Measurements from ENCODE around the gene DNAH1.

DNA sequence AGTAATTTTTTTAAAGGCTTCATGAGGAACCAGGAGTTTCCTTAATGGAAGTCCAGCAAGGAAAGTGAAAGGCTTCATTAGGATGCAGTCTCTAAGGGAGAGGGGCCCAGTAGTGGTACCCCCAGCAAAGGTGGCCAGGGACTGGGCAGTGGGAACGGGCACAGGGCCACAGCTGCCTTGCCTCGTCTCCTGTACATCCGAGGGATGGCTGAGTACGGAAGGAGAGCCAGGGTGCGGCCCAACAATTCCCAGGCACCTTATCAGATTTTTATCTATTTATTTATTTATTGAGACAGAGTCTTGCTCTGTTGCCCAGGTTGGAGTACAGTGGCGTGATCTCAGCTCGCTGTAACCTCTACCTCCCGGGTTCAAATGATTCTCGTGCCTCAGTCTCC is 114.3 kb downstream of the DNAH1 start:
- TF ChIP-seq, protein P1, sequence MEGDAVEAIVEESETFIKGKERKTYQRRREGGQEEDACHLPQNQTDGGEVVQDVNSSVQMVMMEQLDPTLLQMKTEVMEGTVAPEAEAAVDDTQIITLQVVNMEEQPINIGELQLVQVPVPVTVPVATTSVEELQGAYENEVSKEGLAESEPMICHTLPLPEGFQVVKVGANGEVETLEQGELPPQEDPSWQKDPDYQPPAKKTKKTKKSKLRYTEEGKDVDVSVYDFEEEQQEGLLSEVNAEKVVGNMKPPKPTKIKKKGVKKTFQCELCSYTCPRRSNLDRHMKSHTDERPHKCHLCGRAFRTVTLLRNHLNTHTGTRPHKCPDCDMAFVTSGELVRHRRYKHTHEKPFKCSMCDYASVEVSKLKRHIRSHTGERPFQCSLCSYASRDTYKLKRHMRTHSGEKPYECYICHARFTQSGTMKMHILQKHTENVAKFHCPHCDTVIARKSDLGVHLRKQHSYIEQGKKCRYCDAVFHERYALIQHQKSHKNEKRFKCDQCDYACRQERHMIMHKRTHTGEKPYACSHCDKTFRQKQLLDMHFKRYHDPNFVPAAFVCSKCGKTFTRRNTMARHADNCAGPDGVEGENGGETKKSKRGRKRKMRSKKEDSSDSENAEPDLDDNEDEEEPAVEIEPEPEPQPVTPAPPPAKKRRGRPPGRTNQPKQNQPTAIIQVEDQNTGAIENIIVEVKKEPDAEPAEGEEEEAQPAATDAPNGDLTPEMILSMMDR (IDR thresholded peaks at IDR 0.05) = no peak
- no peak for TF ChIP-seq EZH2 (IDR thresholded peaks at IDR 0.05; ENCODE audit: borderline replicate concordance, insufficient read depth, low read depth, low read length, poor library complexity, severe bottlenecking)
